OCI-LY1 (cell line): ENCODE measurements around the gene RGS10.

ENCODE experiments used
- EZH2 ChIP-seq: fragments of 200-600 bp; sonication (generic), shearing (Covaris generic); IDR thresholded peaks from 2 replicates; pipeline ENCODE4 v1.8.0; 2017; ENCODE audit warnings: borderline replicate concordance, mixed run types, mild to moderate bottlenecking, antibody characterized with exemption, low read length, moderate library complexity, mixed read lengths
- TF ChIP-seq, protein P1 (sequence below): fragments of 200-600 bp; sonication (generic), shearing (Covaris generic); IDR thresholded peaks from 2 replicates; pipeline ENCODE4 v1.5.1; 2017; ENCODE audit warnings: mild to moderate bottlenecking, antibody characterized with exemption, low read length, moderate library complexity, mixed read lengths

DNA sequence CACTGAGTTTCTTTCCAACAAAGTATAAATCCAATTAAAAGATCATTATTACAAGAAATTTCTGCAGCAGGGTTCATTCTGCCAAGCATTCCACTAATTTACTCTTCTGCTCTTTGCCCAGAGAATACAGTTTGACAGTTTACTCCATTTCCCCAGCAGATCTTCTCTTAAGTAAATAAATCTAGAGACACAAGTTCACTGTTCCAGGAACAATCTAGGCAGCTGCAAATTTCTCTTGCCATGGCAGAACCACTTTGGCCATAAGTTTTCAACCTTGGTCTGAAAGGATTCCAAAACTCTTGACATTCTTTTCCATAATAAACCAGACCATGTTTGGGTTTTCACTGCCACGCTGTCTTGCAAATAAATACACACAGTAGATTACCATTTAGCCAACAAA, 11.5 kb downstream of the RGS10 start:
- TF ChIP-seq, protein P1, sequence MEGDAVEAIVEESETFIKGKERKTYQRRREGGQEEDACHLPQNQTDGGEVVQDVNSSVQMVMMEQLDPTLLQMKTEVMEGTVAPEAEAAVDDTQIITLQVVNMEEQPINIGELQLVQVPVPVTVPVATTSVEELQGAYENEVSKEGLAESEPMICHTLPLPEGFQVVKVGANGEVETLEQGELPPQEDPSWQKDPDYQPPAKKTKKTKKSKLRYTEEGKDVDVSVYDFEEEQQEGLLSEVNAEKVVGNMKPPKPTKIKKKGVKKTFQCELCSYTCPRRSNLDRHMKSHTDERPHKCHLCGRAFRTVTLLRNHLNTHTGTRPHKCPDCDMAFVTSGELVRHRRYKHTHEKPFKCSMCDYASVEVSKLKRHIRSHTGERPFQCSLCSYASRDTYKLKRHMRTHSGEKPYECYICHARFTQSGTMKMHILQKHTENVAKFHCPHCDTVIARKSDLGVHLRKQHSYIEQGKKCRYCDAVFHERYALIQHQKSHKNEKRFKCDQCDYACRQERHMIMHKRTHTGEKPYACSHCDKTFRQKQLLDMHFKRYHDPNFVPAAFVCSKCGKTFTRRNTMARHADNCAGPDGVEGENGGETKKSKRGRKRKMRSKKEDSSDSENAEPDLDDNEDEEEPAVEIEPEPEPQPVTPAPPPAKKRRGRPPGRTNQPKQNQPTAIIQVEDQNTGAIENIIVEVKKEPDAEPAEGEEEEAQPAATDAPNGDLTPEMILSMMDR = no peak
- TF ChIP-seq EZH2 = no peak
